Spleen (tissue), 11 donors: ENCODE results near the gene MASP2. TPM values are rescaled to one million over a fixed set of nuclear protein-coding genes. Genes with fewer than 3 reads are reported as not detected.

Source experiments
- DNase-seq: peaks from one replicate; pipeline ENCODE4 v3.0.0-alpha.2; 2020
- H3K27ac ChIP-seq, 8 donors: fragments of 200-600 bp; sonication (generic) in 7 of 8; 1 replicate in 4 of 8; 2 replicates in 4 of 8; pipeline versions ENCODE4 v1.5.0 to v1.8.0; 2016 to 2021; ENCODE audit warnings: inconsistent platforms in 4 of 8, mild to moderate bottlenecking in 4 of 8, moderate library complexity in 1 of 8
- H3K27me3 ChIP-seq, 7 donors: fragments of 200-600 bp; sonication (generic) in 6 of 7; replicated peaks in 1 of 7; 1 replicate in 4 of 7; 2 replicates in 3 of 7; pipeline versions ENCODE4 v1.5.0 to v1.8.0; 2016 to 2021; ENCODE audit warnings: inconsistent platforms in 3 of 7, mild to moderate bottlenecking in 1 of 7
- H3K36me3 ChIP-seq, 6 donors: fragments of 200-600 bp; sonication (generic) in 5 of 6; 1 replicate in 4 of 6; 2 replicates in 2 of 6; pipeline versions ENCODE4 v1.5.0 to v1.8.0; 2016 to 2021; ENCODE audit warnings: inconsistent platforms in 2 of 6
- H3K4me1 ChIP-seq, 6 donors: fragments of 200-600 bp; sonication (generic) in 5 of 6; 1 replicate in 3 of 6; 2 replicates in 3 of 6; pipeline versions ENCODE4 v1.5.0 to v1.8.0; 2016 to 2021; ENCODE audit warnings: inconsistent platforms in 3 of 6
- H3K4me3 ChIP-seq, 8 donors: fragments of 200-600 bp; sonication (generic) in 7 of 8; 1 replicate in 4 of 8; 2 replicates in 4 of 8; pipeline versions ENCODE4 v1.5.0 to v1.8.0; 2016 to 2021; ENCODE audit warnings: inconsistent platforms in 4 of 8, mild to moderate bottlenecking in 4 of 8, moderate library complexity in 2 of 8
- H3K9me3 ChIP-seq, 8 donors: fragments of 200-600 bp; sonication (generic) in 7 of 8; 1 replicate in 4 of 8; 2 replicates in 4 of 8; pipeline versions ENCODE4 v1.5.0 to v1.8.0; 2016 to 2021; ENCODE audit warnings: inconsistent platforms in 4 of 8
- CTCF ChIP-seq, 11 experiments: fragments of 200-600 bp in 7 of 11; fragments of 450-650 bp in 4 of 11; sonication (generic) in 4 of 11; IDR thresholded peaks in 8 of 11; conservative IDR thresholded peaks in 3 of 11; 1 replicate in 7 of 11; 2 replicates in 4 of 11; pipeline versions ENCODE4 v1.4.0 to v1.8.0; 2016 to 2021; ENCODE audit warnings: antibody characterized with exemption in 11 of 11, inconsistent platforms in 4 of 11, mild to moderate bottlenecking in 1 of 11
- POLR2A ChIP-seq, 3 donors: fragments of 450-650 bp; IDR thresholded peaks; one replicate each; pipeline ENCODE4 v1.5.1; 2017; ENCODE audit warnings: antibody characterized with exemption in 3 of 3, mild to moderate bottlenecking in 1 of 3
- POLR2AphosphoS5 ChIP-seq, 3 donors: sonication (generic); formaldehyde crosslinking; IDR thresholded peaks; one replicate each; pipeline ENCODE4 v1.5.1; 2017; ENCODE audit warnings: antibody characterized with exemption in 3 of 3
- WGBS, 5 donors: extraction: QIAGEN DNeasy Blood & Tissue Kit in 3 of 5; methylation state at CpG; one replicate each; pipeline versions ENCODE4 v1.1.5 to v1.1.7; 2013 to 2018; 5-methylcytosine and 5-hydroxymethylcytosine counted together
- intact Hi-C: fragments of 100-400 bp; cut with DNase I; formaldehyde crosslinking; loops from one replicate; pipeline ENCODE4 v1.15.0; 2023; ENCODE audit warnings: low total_unique reads
- polyA plus RNA-seq, 3 donors: library from polyadenylated mRNA; stranded (reverse); fragments of 200-250 nt; gene quantifications; one replicate each; pipeline ENCODE4 v1.2.1, GENCODE V29; 2013
- total RNA-seq, 7 donors: library from RNA; depleted of rRNA in 3 of 7; stranded (reverse); fragments of >200 nt in 3 of 7; fragmentation: NEBNext Ultra II Directional in 4 of 7; extraction: Animal tissue kit (Norgen Biotek cat#: 25700) in 4 of 7; gene quantifications; one replicate each; pipeline versions ENCODE4 v1.1.0 to v1.2.1, GENCODE V29; 2016 to 2021
- donor health status: healthy with polysubstance abuse.
- donor health status: DM: no; HTN: no; CAD: no; lungs with moderate emphysema.
- donor health status: DM: no; HTN: no; CAD: no.
- donor health status: Bipolar disorder and iron deficiency.
- donor health status: healthy.
- donor health status: DM: no; HTN: no; CAD: no.
- donor health status: DM: yes; HTN: yes; CAD: no.

The MASP2 gene
- total and polyA plus RNA-seq, 10 donors = 0.06 TPM; not detected in 9

DNA sequence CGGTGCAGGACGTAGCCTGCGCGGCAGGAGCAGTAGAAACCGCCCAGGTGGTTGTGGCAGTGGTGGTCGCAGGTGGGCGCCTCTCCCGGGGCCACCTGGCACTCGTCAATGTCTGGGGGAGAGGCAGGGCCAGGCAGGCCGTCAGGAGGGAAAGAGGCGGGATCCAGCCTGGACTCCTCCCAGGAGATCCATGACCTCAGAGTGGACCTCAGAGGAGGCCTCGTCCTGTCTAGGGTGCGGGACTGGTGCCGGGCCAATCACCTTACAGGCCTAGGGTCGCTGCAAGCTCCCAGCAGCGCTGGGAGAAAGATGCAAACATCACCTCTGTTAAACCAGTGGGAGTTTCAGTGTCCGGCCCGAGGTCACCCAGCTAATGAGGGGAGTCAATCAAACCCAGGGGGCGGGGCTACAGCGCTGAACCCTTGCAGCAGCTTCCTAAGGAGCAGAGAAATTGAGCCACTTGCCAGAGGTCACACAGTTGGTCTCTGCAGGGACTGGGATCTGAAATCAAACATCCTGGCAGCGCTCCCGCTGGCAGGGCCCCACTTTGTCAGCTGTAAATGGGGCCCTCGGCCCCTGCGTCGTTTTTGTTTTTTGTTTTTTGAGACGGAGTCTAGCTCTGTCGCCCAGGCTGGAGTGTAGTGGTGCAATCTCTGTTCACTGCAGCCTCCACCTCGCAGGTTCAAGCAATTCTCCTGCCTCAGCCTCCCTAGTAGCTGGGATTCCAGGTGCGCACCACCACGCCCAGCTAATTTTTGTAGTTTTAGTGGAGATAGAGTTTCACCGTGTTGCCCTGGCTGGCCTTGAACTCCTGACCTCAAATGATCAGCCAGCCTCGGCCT, 1.4 kb downstream of the MASP2 start:
- DNase-seq = no peak
- H3K4me1 ChIP-seq = no peaks in the 10 kb centered on the region
- H3K9me3 ChIP-seq = no peaks in the 10 kb centered on the region
- 67 to 74% (median 68%) methylated on average over 25 to 32 of the region's 32 CpGs for WGBS, 5 donors
- H3K4me3 ChIP-seq = no peak overlapping the region
- H3K36me3 ChIP-seq = no peaks in the 10 kb centered on the region
- TF ChIP-seq CTCF (IDR thresholded peaks at IDR 0.05 in 8 of 11, conservative IDR thresholded peaks at IDR 0.05 in 3 of 11) = no peak
- no peak for TF ChIP-seq POLR2AphosphoS5 (IDR thresholded peaks at IDR 0.05)
- TF ChIP-seq POLR2A (IDR thresholded peaks at IDR 0.05) = no peak
- H3K27ac ChIP-seq = no peak overlapping the region
- intact Hi-C loops = no loop called here
- no peaks in the 10 kb centered on the region for H3K27me3 ChIP-seq

GRCh38 chr1:11044849-11045427, 2.1 kb downstream of the MASP2 start:
- intact Hi-C loops = no loop called here
- no peak for TF ChIP-seq POLR2A (IDR thresholded peaks at IDR 0.05)
- TF ChIP-seq CTCF (IDR thresholded peaks at IDR 0.05 in 8 of 11, conservative IDR thresholded peaks at IDR 0.05 in 3 of 11) = no peak
- TF ChIP-seq POLR2AphosphoS5 (IDR thresholded peaks at IDR 0.05) = no peak
- Histone ChIP-seq H3K4me1 (no peaks in the 10 kb centered on the region), H3K27ac (no peak overlapping the region), H3K27me3 (no peaks in the 10 kb centered on the region), H3K9me3 (no peaks in the 10 kb centered on the region), H3K4me3 (no peak overlapping the region), H3K36me3 (no peaks in the 10 kb centered on the region)
- no peak for DNase-seq
- WGBS, 5 donors = 80 to 87% (median 86%) methylated on average over 14 to 16 of the region's 16 CpGs

GRCh38 chr1:11044086-11044848, 2.8 kb downstream of the MASP2 start:
- H3K4me3 ChIP-seq = no peak overlapping the region
- no peaks in the 10 kb centered on the region for H3K36me3 ChIP-seq
- H3K27ac ChIP-seq = no peak overlapping the region
- DNase-seq = no peak
- WGBS, 5 donors = 51 to 82% (median 78%) methylated on average over 3 to 16 of the region's 16 CpGs
- H3K4me1 ChIP-seq = no peaks in the 10 kb centered on the region
- H3K27me3 ChIP-seq = peaks cover 0 to 2% (median 0%) of the 10 kb centered on the region in 7 donors
- H3K9me3 ChIP-seq = no peaks in the 10 kb centered on the region
- TF ChIP-seq POLR2AphosphoS5 (IDR thresholded peaks at IDR 0.05) (no peak), POLR2A (IDR thresholded peaks at IDR 0.05) (no peak), CTCF (IDR thresholded peaks at IDR 0.05 in 8 of 11, conservative IDR thresholded peaks at IDR 0.05 in 3 of 11) (no peak)
- intact Hi-C loops = no loop called here
